Ishikawa (cell line): ENCODE measurements around the gene OR5F1.

Experiments used
- CEBPB ChIP-seq: IDR thresholded peaks from 2 replicates; pipeline ENCODE4 v1.6.1; 2012
- CREB1 ChIP-seq: IDR thresholded peaks from 2 replicates; pipeline ENCODE4 v1.6.1; 2012; ENCODE audit warnings: low read depth
- EGR1 ChIP-seq: IDR thresholded peaks from 2 replicates; pipeline ENCODE4 v1.6.1; 2012
- EP300 ChIP-seq: IDR thresholded peaks from 2 replicates; pipeline ENCODE4 v1.6.1; 2012; ENCODE audit warnings: borderline replicate concordance
- FOXM1 ChIP-seq: IDR thresholded peaks from 2 replicates; pipeline ENCODE4 v1.6.1; 2012; ENCODE audit warnings: low read depth, borderline replicate concordance
- NFIC ChIP-seq: IDR thresholded peaks from 2 replicates; pipeline ENCODE4 v1.6.1; 2012
- RAD21 ChIP-seq: IDR thresholded peaks from 2 replicates; pipeline ENCODE4 v1.6.1; 2012; ENCODE audit warnings: low read depth
- TAF1 ChIP-seq: IDR thresholded peaks from 2 replicates; pipeline ENCODE4 v1.6.1; 2012; ENCODE audit warnings: low read depth, mild to moderate bottlenecking
- TCF12 ChIP-seq: IDR thresholded peaks from 2 replicates; pipeline ENCODE4 v1.6.1; 2012; ENCODE audit warnings: low read depth
- TEAD4 ChIP-seq: IDR thresholded peaks from 2 replicates; pipeline ENCODE4 v1.6.1; 2012
- YY1 ChIP-seq: IDR thresholded peaks from 2 replicates; pipeline ENCODE4 v1.6.1; 2012; ENCODE audit warnings: low read depth
- ZBTB7A ChIP-seq: IDR thresholded peaks from 2 replicates; pipeline ENCODE4 v1.6.1; 2012; ENCODE audit warnings: low read depth
- TF ChIP-seq, protein P1 (sequence below): IDR thresholded peaks from 2 replicates; pipeline ENCODE4 v1.6.1; 2012
- TF ChIP-seq, protein P2 (sequence below): IDR thresholded peaks from 2 replicates; pipeline ENCODE4 v1.6.1; 2012; ENCODE audit warnings: low read depth, mild to moderate bottlenecking
- TF ChIP-seq, protein P3 (sequence below): IDR thresholded peaks from 2 replicates; pipeline ENCODE4 v1.6.1; 2012

The OR5F1 gene

DNA sequence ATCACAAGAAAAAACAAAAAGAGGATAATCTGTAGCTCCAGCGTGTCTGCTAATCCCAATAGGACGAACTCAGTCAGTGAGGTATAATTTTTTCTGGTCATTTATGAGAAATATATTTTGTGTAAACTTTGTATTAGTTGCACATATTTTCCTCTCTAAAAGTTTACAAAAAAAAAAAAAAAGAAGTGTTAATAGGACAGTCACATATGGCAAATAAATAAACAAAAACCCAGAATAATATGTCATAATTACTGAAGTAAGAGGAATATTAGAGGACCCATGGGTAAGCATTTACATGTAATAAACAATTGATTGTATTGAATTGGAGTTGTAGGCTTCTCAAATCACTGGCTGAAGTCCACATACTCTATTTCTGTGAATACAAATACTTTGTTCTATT lies at the start of gene OR5F1:
TSS of gene OR5F1 (minus strand) at position 101 of the 400 bp plus-strand sequence. CDS start at position 101, 0 bp downstream.
- TF ChIP-seq CREB1 (no peak), EP300 (no peak), RAD21 (no peak), TEAD4 (no peak)

- no peak for TF ChIP-seq EGR1
- TF ChIP-seq TAF1: no peak
- TF ChIP-seq CREB1: no peak
- TF ChIP-seq RAD21: no peak
- TF ChIP-seq ZBTB7A: no peak
- no peak for TF ChIP-seq TCF12
- no peak for TF ChIP-seq NFIC
- no peak for TF ChIP-seq EP300
- no peak for TF ChIP-seq TEAD4
- TF ChIP-seq, protein P1, sequence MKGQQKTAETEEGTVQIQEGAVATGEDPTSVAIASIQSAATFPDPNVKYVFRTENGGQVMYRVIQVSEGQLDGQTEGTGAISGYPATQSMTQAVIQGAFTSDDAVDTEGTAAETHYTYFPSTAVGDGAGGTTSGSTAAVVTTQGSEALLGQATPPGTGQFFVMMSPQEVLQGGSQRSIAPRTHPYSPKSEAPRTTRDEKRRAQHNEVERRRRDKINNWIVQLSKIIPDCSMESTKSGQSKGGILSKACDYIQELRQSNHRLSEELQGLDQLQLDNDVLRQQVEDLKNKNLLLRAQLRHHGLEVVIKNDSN: no peak
- TF ChIP-seq, protein P2, sequence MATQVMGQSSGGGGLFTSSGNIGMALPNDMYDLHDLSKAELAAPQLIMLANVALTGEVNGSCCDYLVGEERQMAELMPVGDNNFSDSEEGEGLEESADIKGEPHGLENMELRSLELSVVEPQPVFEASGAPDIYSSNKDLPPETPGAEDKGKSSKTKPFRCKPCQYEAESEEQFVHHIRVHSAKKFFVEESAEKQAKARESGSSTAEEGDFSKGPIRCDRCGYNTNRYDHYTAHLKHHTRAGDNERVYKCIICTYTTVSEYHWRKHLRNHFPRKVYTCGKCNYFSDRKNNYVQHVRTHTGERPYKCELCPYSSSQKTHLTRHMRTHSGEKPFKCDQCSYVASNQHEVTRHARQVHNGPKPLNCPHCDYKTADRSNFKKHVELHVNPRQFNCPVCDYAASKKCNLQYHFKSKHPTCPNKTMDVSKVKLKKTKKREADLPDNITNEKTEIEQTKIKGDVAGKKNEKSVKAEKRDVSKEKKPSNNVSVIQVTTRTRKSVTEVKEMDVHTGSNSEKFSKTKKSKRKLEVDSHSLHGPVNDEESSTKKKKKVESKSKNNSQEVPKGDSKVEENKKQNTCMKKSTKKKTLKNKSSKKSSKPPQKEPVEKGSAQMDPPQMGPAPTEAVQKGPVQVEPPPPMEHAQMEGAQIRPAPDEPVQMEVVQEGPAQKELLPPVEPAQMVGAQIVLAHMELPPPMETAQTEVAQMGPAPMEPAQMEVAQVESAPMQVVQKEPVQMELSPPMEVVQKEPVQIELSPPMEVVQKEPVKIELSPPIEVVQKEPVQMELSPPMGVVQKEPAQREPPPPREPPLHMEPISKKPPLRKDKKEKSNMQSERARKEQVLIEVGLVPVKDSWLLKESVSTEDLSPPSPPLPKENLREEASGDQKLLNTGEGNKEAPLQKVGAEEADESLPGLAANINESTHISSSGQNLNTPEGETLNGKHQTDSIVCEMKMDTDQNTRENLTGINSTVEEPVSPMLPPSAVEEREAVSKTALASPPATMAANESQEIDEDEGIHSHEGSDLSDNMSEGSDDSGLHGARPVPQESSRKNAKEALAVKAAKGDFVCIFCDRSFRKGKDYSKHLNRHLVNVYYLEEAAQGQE: no peak
- TF ChIP-seq YY1: no peak
- TF ChIP-seq, protein P3, sequence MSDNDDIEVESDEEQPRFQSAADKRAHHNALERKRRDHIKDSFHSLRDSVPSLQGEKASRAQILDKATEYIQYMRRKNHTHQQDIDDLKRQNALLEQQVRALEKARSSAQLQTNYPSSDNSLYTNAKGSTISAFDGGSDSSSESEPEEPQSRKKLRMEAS: no peak
- no peak for TF ChIP-seq FOXM1
- no peak for TF ChIP-seq CEBPB
These were observed 32.9 kb upstream of the OR5F1 start, which contains the start of gene OR5AS1 for GRCh38 chr11:56027354-56027753. TSS of gene OR5AS1 (plus strand) at chr11:56027654. CDS start at chr11:56030419, 2,765 bp downstream.

DNA sequence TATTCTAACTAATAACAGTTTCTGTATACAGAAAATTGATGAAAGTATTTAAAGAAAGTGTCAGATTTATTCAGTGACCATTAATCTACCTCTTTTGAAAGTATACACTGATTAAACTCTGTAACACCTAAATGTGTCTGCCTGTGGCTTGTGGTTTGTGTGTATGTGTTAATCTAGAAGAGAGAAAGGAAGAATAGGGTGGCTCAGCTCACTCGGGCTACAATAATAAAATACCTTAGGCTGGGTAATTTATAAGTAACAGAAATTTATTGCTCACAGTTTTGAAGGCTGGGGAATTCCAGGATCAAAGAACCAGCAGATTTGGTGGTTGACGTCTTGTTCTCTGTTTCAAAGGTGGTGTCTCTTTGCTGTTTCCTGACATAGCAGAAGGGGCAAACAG lies 19.4 kb upstream of the OR5F1 start:
- TF ChIP-seq CEBPB (no peak), TEAD4 (no peak), ZBTB7A (no peak), YY1 (no peak)
- TF ChIP-seq, protein P1: no peak
- TF ChIP-seq, protein P2: no peak

DNA sequence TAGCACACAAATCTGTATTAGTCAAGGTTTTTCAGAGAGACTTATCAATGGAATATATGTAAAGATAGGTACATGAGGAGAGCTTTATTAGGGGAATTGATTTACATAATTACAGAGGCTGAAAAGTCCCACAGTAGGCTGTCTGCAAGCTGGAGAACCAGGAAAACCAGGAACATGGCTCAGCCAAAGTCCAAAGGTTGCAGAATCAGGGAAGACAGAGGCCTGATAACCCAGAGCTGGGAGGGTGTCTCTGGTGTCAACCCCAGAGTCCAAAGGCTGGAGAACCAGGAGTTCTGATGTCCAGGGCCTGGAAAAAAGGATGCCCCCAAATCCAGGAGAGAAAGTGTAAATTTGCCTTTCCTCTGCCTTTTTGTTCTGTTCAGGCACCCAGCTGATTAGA lies 16.3 kb upstream of the OR5F1 start:
- TF ChIP-seq RAD21 (no peak), TAF1 (no peak), TCF12 (no peak), EP300 (no peak), NFIC (no peak), YY1 (no peak), EGR1 (no peak), FOXM1 (no peak), ZBTB7A (no peak), CREB1 (no peak), TEAD4 (no peak), CEBPB (no peak)
- TF ChIP-seq, protein P3: no peak
- TF ChIP-seq, protein P1: no peak
- TF ChIP-seq, protein P2: no peak

DNA sequence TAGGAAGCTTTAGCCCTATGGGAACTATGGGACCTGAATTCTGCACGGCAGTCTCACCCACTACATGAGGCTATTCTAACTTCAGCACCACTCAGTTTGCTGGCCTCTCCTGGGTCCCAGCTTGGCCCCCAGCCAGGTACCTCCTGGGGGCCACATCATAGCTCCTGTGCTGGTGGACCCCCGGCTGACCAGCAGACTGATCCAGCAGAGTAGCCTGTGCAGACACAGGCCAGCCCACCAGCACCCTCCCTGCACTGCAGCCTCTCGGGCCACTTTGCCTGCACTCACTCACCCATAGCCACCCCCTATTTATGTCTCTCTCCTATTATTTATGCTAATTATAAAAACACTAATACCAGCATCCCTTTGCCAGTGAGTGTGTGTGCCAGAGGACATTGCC lies 23.5 kb downstream of the OR5F1 start:
- TF ChIP-seq ZBTB7A (no peak), CREB1 (no peak), RAD21 (no peak), TCF12 (no peak), EP300 (no peak), CEBPB (no peak), FOXM1 (no peak), NFIC (no peak)
- TF ChIP-seq, protein P2: no peak
- TF ChIP-seq, protein P1: no peak
